Stomach (tissue), 4 donors: ENCODE results near the gene HSPA12A.

Source experiments
- POLR2A ChIP-seq, 4 donors: fragments of 450-650 bp; IDR thresholded peaks; one replicate each; pipeline ENCODE4 v1.6.1; 2016; ENCODE audit warnings: antibody characterized with exemption in 4 of 4, control low read depth in 2 of 4, mild to moderate bottlenecking in 1 of 4, moderate library complexity in 1 of 4
- TF ChIP-seq, protein P1 (sequence below), 7 experiments: fragments of 450-650 bp in 4 of 7; fragments of 200-600 bp in 3 of 7; sonication (generic) in 3 of 7; IDR thresholded peaks; one replicate each; pipeline ENCODE4 v1.5.1; 2016 to 2019; ENCODE audit warnings: antibody characterized with exemption in 7 of 7, control low read depth in 2 of 7, mild to moderate bottlenecking in 1 of 7

GRCh38 chr10:116712989-116713543 is 29.3 kb downstream of the HSPA12A start:
- TF ChIP-seq, protein P1, sequence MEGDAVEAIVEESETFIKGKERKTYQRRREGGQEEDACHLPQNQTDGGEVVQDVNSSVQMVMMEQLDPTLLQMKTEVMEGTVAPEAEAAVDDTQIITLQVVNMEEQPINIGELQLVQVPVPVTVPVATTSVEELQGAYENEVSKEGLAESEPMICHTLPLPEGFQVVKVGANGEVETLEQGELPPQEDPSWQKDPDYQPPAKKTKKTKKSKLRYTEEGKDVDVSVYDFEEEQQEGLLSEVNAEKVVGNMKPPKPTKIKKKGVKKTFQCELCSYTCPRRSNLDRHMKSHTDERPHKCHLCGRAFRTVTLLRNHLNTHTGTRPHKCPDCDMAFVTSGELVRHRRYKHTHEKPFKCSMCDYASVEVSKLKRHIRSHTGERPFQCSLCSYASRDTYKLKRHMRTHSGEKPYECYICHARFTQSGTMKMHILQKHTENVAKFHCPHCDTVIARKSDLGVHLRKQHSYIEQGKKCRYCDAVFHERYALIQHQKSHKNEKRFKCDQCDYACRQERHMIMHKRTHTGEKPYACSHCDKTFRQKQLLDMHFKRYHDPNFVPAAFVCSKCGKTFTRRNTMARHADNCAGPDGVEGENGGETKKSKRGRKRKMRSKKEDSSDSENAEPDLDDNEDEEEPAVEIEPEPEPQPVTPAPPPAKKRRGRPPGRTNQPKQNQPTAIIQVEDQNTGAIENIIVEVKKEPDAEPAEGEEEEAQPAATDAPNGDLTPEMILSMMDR (IDR thresholded peaks at IDR 0.05) = no peak
- no peak for TF ChIP-seq POLR2A (IDR thresholded peaks at IDR 0.05)
